HL-60/S4 treated with retinoic acid at 250 ng/mL for 4 days and 3 days (cell line): ENCODE measurements around the gene SEMA4G.

Experiments used
- in situ Hi-C: fragments of 300-500 bp; cut with MboI; formaldehyde crosslinking; loops from 2 replicates; pipeline ENCODE4 v1.7.0; 2022; ENCODE audit warnings: low sequenced_read_pairs

Gene SEMA4G

GRCh38 chr10:100969187-100970075 is at the start of gene SEMA4G:
SEMA4G (plus strand) TSS chr10:100969504; CDS start chr10:100972913, 3,409 bp downstream.
- in situ Hi-C loops: no loop called here

GRCh38 chr10:100923580-100923979 is 45.7 kb upstream of the SEMA4G start:
- in situ Hi-C loops: no loop called here

- in situ Hi-C loops: no loop called here
Observed at GRCh38 chr10:100927266-100927665, 42.0 kb upstream of the SEMA4G start.

- in situ Hi-C loops: no loop called here
Observed at GRCh38 chr10:100928039-100928438, 41.3 kb upstream of the SEMA4G start.

- in situ Hi-C loops: no loop called here
Observed at GRCh38 chr10:100930368-100930767, 38.9 kb upstream of the SEMA4G start.

GRCh38 chr10:100934084-100934659 is 35.1 kb upstream of the SEMA4G start:
- in situ Hi-C loops: no loop called here

- in situ Hi-C loops: no loop called here
Observed at GRCh38 chr10:100939763-100940344, 29.4 kb upstream of the SEMA4G start.

GRCh38 chr10:100942229-100942628 is 27.1 kb upstream of the SEMA4G start:
- in situ Hi-C loops: no loop called here

- in situ Hi-C loops: no loop called here
Observed at GRCh38 chr10:100943508-100943907, 25.8 kb upstream of the SEMA4G start.

- in situ Hi-C loops: no loop called here
Observed at GRCh38 chr10:100945754-100946153, 23.6 kb upstream of the SEMA4G start.

GRCh38 chr10:100948916-100949315 is 20.4 kb upstream of the SEMA4G start:
- in situ Hi-C loops: no loop called here

- in situ Hi-C loops: no loop called here
Observed at GRCh38 chr10:100960251-100960650, 9.1 kb upstream of the SEMA4G start.

GRCh38 chr10:100962351-100963080 is 6.8 kb upstream of the SEMA4G start:
- in situ Hi-C loops: no loop called here

GRCh38 chr10:100963826-100964225 is 5.5 kb upstream of the SEMA4G start:
- in situ Hi-C loops: no loop called here

- in situ Hi-C loops: no loop called here
Observed at GRCh38 chr10:100965820-100966219, 3.5 kb upstream of the SEMA4G start.

GRCh38 chr10:100966887-100967286 is 2.4 kb upstream of the SEMA4G start:
- in situ Hi-C loops: no loop called here

- in situ Hi-C loops: no loop called here
Observed at GRCh38 chr10:100967332-100967731, 2.0 kb upstream of the SEMA4G start.

GRCh38 chr10:100968062-100968736 is 1.1 kb upstream of the SEMA4G start:
- in situ Hi-C loops: no loop called here

- in situ Hi-C loops: no loop called here
Observed at GRCh38 chr10:100968863-100969186, 479 bp upstream of the SEMA4G start.

- in situ Hi-C loops: no loop called here
Observed at GRCh38 chr10:100970076-100970913, 991 bp downstream of the SEMA4G start.
